Measurements from ENCODE around the gene NEK2. TPM values are rescaled to one million over a fixed set of nuclear protein-coding genes. Genes with fewer than 3 reads are reported as not detected.
"Not testable (repeated sequence)": the region's sequence is repeated elsewhere in the genome, so short reads cannot be mapped to it uniquely, and the experiment has no call there.

The NEK2 gene
- total RNA-seq, 2 donors from 2014 or later = 42.3 to 101 TPM

- Mint-ChIP-seq H3K4me3 (no peak overlapping the region), H3K36me3 (ENCODE audit: low read depth) (peaks cover 4% of the 10 kb centered on the region), H3K4me1 (peaks cover 16% of the 10 kb centered on the region), H3K27me3 (ENCODE audit: insufficient read depth) (peaks cover 43% of the 10 kb centered on the region), H3K9me3 (peaks cover 24% of the 10 kb centered on the region), H3K27ac (no peak overlapping the region)
- Histone ChIP-seq H3K4me3 (ENCODE audit: low read length) (no peak overlapping the region), H3K27me3 (ENCODE audit: control insufficient read depth, insufficient read depth, low read length, poor library complexity, severe bottlenecking) (no peaks in the 10 kb centered on the region), H3K27ac (ENCODE audit: low read depth, low read length) (no peak overlapping the region), H3K9me3 (ENCODE audit: control insufficient read depth, low read length) (peaks cover 28% of the 10 kb centered on the region), H3K36me3 (ENCODE audit: control insufficient read depth, insufficient read depth, low read length) (no peaks in the 10 kb centered on the region), H3K4me1 (ENCODE audit: control insufficient read depth, insufficient read depth, low read length) (peaks cover 11% of the 10 kb centered on the region), H3K9ac (ENCODE audit: extremely low read depth, low read length, poor library complexity, severe bottlenecking) (no peak overlapping the region)
- TF ChIP-seq CTCF (conservative IDR thresholded peaks at IDR 0.05) = no peak
- no peak for DNase-seq
- WGBS, 2 experiments (ENCODE audit: insufficient coverage in 1 of 2, insufficient read length in 1 of 2) = 86% methylated on average over 1 of the region's 1 CpG; no CpG with 5 or more reads in 1 of the 2 experiments
These were observed 21.9 kb upstream of the NEK2 start for GRCh38 chr1:211697356-211697755.

GRCh38 chr1:211695135-211695816 is 19.9 kb upstream of the NEK2 start:
- H3K4me3 ChIP-seq (ENCODE audit: low read length) = no peak overlapping the region
- H3K9ac ChIP-seq (ENCODE audit: extremely low read depth, low read length, poor library complexity, severe bottlenecking) = no peak overlapping the region
- peaks cover 11% of the 10 kb centered on the region for H3K4me1 ChIP-seq (ENCODE audit: control insufficient read depth, insufficient read depth, low read length)
- Mint-ChIP-seq H3K27me3 (ENCODE audit: insufficient read depth) (peaks cover 32% of the 10 kb centered on the region), H3K27ac (peak overlapping the region; percentile 66), H3K36me3 (ENCODE audit: low read depth) (peaks cover 4% of the 10 kb centered on the region), H3K4me1 (peaks cover 19% of the 10 kb centered on the region), H3K4me3 (no peak overlapping the region), H3K9me3 (peaks cover 24% of the 10 kb centered on the region)
- DNase-seq = peak; percentile 85
- TF ChIP-seq CTCF (conservative IDR thresholded peaks at IDR 0.05) = no peak
- no peaks in the 10 kb centered on the region for H3K36me3 ChIP-seq (ENCODE audit: control insufficient read depth, insufficient read depth, low read length)
- 48 to 57% methylated on average over 2 to 10 of the region's 10 CpGs for WGBS, 2 experiments (ENCODE audit: insufficient coverage in 1 of 2, insufficient read length in 1 of 2)
- no peaks in the 10 kb centered on the region for H3K27me3 ChIP-seq (ENCODE audit: control insufficient read depth, insufficient read depth, low read length, poor library complexity, severe bottlenecking)
- H3K9me3 ChIP-seq (ENCODE audit: control insufficient read depth, low read length) = peaks cover 28% of the 10 kb centered on the region
- no peak overlapping the region for H3K27ac ChIP-seq (ENCODE audit: low read depth, low read length)

- H3K4me3 Mint-ChIP-seq; H3K27ac ChIP-seq (ENCODE audit: low read depth, low read length); H3K4me3 ChIP-seq (ENCODE audit: low read length); H3K27me3 ChIP-seq (ENCODE audit: control insufficient read depth, insufficient read depth, low read length, poor library complexity, severe bottlenecking); DNase-seq; H3K9ac ChIP-seq (ENCODE audit: extremely low read depth, low read length, poor library complexity, severe bottlenecking); H3K27ac Mint-ChIP-seq; H3K36me3 ChIP-seq (ENCODE audit: control insufficient read depth, insufficient read depth, low read length); H3K36me3 Mint-ChIP-seq (ENCODE audit: low read depth): not testable (repeated sequence)
- Mint-ChIP-seq H3K9me3 (peaks cover 24% of the 10 kb centered on the region), H3K27me3 (ENCODE audit: insufficient read depth) (peaks cover 21% of the 10 kb centered on the region), H3K4me1 (peaks cover 14% of the 10 kb centered on the region)
- peaks cover 28% of the 10 kb centered on the region for H3K9me3 ChIP-seq (ENCODE audit: control insufficient read depth, low read length)
- 96 to 100% methylated on average over 1 to 5 of the region's 5 CpGs for WGBS, 2 experiments (ENCODE audit: insufficient coverage in 1 of 2, insufficient read length in 1 of 2)
- peaks cover 11% of the 10 kb centered on the region for H3K4me1 ChIP-seq (ENCODE audit: control insufficient read depth, insufficient read depth, low read length)
These were observed 18.5 kb upstream of the NEK2 start for GRCh38 chr1:211693911-211694310.
